Adipocyte (in vitro differentiated cells): ENCODE measurements around the gene KLHL29.

ENCODE experiments used
- DNase-seq: peaks from one replicate; pipeline ENCODE4 v3.0.0-alpha.2; 2015; ENCODE audit warnings: low read depth
- H3K27me3 ChIP-seq: replicated peaks from 2 replicates; pipeline ENCODE4 v1.7.0; 2013; ENCODE audit warnings: mild to moderate bottlenecking, low read length, moderate library complexity; ENCODE audit not compliant: control insufficient read depth, insufficient read depth
- H3K36me3 ChIP-seq: 2 replicates; pipeline ENCODE4 v1.7.0; 2013; ENCODE audit warnings: low read length, mild to moderate bottlenecking, moderate library complexity; ENCODE audit not compliant: control insufficient read depth, insufficient read depth, severe bottlenecking
- H3K4me1 ChIP-seq: 2 replicates; pipeline ENCODE4 v1.7.0; 2013; ENCODE audit warnings: mild to moderate bottlenecking, low read length, moderate library complexity; ENCODE audit not compliant: control insufficient read depth, insufficient read depth
- H3K4me3 ChIP-seq: 2 replicates; pipeline ENCODE4 v1.7.0; 2013; ENCODE audit warnings: mild to moderate bottlenecking, low read length, moderate library complexity
- H3K9ac ChIP-seq: 2 replicates; pipeline ENCODE4 v1.7.0; 2013; ENCODE audit warnings: mild to moderate bottlenecking, low read length, moderate library complexity
- H3K9me3 ChIP-seq: 2 replicates; pipeline ENCODE4 v1.7.0; 2013; ENCODE audit warnings: mild to moderate bottlenecking, low read length, moderate library complexity; ENCODE audit not compliant: control insufficient read depth

Gene KLHL29

DNA sequence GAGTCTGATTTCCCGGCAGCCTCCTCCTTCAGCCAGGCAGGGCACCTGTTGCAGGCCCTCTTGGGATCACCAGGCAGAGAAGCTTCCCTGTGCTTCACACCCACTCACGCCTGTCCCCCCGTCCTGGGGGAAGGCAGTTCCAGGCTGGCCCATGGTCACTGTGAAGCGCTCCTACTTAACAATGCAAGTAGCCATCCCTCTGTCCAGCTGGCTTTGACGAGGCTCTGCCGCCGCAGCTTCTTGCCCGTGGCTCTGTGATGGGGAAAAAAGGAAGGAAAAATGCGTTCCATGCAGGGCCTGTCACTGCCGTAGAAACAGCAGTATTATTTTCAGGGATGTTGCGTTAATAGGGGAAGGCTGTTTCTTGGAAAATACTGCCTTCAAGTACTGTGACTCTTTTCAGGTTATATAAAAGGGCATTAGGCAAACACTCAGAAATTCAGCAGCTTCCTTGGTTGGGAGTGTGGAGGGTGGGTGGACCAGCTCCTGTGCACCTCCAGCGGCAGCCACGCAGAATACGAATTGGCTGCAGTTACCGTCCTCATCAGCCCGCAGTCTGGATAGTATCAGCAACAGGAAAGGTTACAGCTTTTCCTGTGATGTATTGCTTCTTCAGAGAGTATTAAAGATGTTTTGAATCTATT is 232.3 kb downstream of the KLHL29 start:
- Histone ChIP-seq H3K9me3 (peaks cover 3% of the 10 kb centered on the region), H3K36me3 (no peaks in the 10 kb centered on the region), H3K4me3 (peak overlapping the region; percentile 36), H3K27me3 (no peaks in the 10 kb centered on the region), H3K9ac (peak overlapping the region; percentile 55), H3K4me1 (peaks cover 19% of the 10 kb centered on the region)
- peak; percentile 82 for DNase-seq

DNA sequence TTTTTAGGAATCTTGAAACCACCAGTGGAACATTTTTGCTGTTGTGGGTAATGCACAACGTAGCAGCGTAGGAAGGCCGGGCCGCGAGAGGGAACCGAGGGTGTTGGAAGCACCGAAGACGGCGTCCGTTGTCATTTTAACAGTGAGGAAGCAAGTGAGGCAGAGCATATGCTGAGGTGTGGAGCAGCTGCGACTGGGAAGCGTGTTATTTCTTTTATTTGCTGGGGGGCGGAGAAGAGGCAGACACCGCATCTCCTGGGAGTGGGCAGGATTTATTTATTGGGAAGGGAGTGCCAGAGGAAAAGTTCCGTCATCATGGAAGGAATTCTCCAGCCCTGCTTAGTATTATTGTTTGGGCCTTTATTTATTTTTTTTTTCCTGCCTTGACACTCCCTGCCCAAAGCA is 232.8 kb downstream of the KLHL29 start:
- Histone ChIP-seq H3K36me3 (no peaks in the 10 kb centered on the region), H3K9me3 (no peaks in the 10 kb centered on the region), H3K4me3 (peak overlapping the region; percentile 36), H3K4me1 (peaks cover 19% of the 10 kb centered on the region), H3K9ac (peak overlapping the region; percentile 55), H3K27me3 (no peaks in the 10 kb centered on the region)
- no peak for DNase-seq

DNA sequence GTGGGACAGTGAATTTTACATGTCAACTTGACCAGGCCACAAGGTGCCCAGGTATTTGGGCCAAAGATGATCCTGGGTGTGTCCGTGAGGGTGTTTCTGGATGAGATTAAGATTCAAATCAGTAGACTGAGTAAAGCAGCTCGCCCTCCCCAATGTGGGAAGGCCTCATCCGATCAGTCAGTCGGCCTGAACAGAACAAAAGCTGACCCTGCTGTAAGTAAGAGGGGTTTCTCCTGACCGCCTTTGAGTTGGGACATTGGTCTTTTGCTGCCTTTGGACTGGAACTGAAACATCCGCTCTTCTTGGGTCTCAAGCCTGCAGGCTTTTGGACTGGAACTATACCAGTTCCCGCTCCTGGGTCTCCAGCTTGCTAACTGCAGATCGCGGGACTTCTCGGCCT is 233.3 kb downstream of the KLHL29 start:
- H3K27me3 ChIP-seq = no peaks in the 10 kb centered on the region
- DNase-seq = no peak
- H3K4me1 ChIP-seq = peaks cover 19% of the 10 kb centered on the region
- H3K9me3 ChIP-seq = no peaks in the 10 kb centered on the region
- H3K9ac ChIP-seq = peak overlapping the region; percentile 55
- no peaks in the 10 kb centered on the region for H3K36me3 ChIP-seq
- peak overlapping the region; percentile 36 for H3K4me3 ChIP-seq

DNA sequence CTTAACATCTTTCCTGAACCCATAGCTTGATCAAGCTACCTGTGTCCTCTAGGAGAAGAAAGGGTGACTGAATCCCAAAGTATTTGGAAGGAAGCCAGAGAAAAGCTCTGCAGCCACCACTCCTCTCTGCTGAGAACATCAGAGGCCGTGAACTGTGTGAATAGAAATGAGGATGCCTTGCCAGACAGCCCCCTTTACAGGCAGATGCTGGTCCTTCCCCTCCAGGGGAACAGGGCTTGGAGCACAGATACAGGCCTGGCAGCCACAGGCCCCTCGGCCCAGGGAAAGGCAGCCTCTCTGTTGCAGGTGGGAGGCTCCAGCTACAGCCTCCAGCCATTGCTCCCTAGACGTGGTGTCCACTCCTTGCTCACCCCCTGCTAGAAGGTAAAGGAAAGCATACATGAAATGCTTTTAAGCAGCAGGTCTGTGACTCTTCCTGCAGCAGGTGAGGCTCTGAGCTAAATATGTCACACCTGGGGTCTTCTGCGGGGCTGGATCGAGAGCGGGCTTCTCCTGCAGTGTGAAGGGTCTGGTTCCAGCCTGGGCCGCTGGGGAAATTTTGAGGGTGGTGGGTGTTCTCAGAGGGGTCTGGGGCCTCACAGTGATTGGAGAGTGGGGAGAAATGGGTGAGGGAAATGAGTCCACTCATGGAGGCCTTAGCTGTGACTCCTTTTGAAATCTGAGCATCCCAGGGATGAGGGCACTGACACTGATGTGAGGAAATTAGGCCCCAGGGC is 234.0 kb downstream of the KLHL29 start:
- DNase-seq = peak; percentile 25
- H3K36me3 ChIP-seq = no peaks in the 10 kb centered on the region
- no peaks in the 10 kb centered on the region for H3K27me3 ChIP-seq
- H3K4me3 ChIP-seq = no peak overlapping the region
- no peak overlapping the region for H3K9ac ChIP-seq
- peaks cover 19% of the 10 kb centered on the region for H3K4me1 ChIP-seq
- no peaks in the 10 kb centered on the region for H3K9me3 ChIP-seq

DNA sequence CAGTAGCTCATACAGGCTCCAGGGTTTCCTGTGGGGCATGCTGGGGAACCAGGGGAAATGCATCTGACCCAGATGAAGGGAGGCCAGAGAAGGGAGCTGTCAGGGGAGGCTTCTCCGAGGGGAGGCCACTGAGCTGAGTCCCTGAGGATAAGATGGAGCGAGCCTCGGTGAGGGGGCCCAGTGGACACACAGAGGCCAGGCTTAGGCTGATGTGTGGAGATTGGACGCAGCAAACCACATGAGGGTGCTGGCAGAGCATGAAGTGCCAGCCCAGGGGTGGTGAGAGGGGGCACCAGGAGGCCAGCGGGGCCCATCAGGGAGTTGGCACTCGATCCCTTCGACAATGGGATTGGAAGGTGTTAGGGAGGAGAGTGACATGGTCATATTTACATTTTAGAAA is 235.0 kb downstream of the KLHL29 start:
- no peak overlapping the region for H3K9ac ChIP-seq
- no peaks in the 10 kb centered on the region for H3K27me3 ChIP-seq
- no peaks in the 10 kb centered on the region for H3K36me3 ChIP-seq
- no peak overlapping the region for H3K4me3 ChIP-seq
- H3K9me3 ChIP-seq = peaks cover 4% of the 10 kb centered on the region
- DNase-seq = no peak
- peaks cover 19% of the 10 kb centered on the region for H3K4me1 ChIP-seq

DNA sequence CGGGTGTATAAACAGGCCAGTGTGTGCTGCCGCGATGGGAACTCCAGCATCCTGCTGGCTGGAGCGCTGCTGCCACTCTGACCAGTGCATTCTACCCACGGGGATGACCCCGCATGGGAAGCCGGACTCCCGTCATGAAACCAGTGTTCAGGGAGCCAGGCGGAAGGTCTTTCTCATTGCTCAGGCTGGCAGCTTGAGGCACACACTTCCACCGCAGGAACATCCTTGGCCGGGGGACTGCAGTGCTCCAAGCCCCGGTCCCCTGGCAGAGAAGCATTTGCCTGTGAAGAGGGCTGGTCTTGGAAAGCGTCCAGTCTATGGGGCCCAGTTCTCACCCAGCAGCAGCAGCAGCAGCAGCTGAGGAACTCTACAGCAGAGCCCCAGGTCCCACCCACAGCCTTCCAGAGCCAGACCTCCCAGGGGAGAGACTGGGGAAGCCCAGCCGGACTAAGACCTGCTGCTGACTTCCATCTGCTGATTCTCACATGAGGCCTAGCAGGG is 235.9 kb downstream of the KLHL29 start:
- Histone ChIP-seq H3K36me3 (no peaks in the 10 kb centered on the region), H3K4me1 (peaks cover 19% of the 10 kb centered on the region), H3K9ac (no peak overlapping the region), H3K4me3 (no peak overlapping the region), H3K27me3 (no peaks in the 10 kb centered on the region), H3K9me3 (peaks cover 4% of the 10 kb centered on the region)
- DNase-seq = peak; percentile 51

DNA sequence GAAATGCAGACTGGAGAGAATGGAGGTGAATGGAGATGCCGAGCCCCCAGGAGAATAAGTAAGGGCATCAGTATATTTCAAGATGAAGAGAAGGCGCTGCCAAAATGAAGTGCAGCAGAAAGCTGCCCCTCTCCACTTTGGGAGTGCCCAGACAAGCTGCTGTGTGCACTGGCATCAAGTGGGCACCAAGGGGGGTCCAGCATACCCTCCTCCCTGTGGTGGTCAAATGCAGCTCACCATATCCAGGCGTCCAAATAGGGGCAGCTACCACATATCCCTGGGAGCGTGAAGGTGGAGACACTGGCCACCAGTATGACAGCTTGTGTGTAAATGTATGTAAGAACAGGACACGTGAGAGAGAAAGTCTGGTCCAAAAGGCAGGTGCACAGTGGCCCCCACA is 236.6 kb downstream of the KLHL29 start:
- DNase-seq = no peak
- Histone ChIP-seq H3K36me3 (no peaks in the 10 kb centered on the region), H3K9ac (no peak overlapping the region), H3K4me3 (no peak overlapping the region), H3K9me3 (peaks cover 4% of the 10 kb centered on the region), H3K4me1 (peaks cover 19% of the 10 kb centered on the region), H3K27me3 (no peaks in the 10 kb centered on the region)

DNA sequence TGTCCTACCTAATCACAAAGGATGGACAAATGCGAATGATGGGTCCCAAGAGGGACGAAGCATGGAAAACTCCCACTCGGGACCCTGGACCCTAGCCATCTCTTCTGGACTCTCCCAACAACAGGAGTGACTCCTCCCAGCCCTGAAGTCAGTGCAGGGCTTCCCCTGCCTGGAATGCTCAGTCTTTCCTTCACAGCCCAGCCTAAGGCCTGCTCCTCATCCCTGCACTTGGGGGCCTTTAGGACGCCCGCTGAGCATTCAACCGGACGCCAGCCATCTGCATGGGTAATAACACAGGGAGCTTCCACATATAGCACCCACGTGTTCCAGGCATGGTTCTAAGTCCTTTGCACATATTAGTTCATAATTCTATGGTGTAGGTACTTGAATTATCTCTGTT is 237.5 kb downstream of the KLHL29 start:
- no peaks in the 10 kb centered on the region for H3K36me3 ChIP-seq

DNA sequence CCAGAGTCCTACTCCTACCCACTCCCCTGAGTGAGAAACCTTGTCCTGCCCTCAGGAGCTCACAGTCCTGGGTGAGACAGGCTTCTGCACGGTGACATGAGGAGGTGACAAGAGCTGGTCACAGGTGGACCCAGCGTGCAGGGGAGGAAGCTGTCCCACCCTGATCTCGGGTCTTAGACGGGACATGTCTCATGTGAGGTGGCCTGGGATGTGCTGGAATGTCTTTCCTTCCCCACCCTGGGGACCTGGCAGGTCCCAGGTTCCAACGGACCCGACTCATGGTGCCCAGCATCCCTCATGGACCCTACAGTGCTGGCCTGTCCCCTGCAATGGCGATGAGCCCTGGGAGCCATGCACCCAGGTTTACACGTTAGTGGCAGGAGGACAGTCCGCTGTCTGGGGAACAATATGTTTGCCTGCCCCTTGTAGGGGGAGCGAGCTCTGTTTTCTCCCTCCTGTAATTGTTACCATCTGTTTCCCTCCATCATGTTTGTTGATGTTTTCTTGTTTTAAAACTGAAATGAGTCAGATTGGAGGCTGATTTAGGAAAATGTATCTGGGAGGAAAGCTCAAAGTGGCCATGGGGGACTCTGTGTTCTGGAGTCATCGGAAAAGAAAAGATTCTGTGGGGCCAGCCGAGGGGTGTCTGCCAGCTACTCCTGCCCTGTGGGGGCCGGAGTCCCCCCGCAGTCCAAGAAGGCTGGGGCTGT is 238.1 kb downstream of the KLHL29 start:
- no peak overlapping the region for H3K4me3 ChIP-seq
- no peaks in the 10 kb centered on the region for H3K36me3 ChIP-seq
- DNase-seq = peak; percentile 50
- no peak overlapping the region for H3K9ac ChIP-seq
- H3K27me3 ChIP-seq = no peaks in the 10 kb centered on the region
- H3K4me1 ChIP-seq = peaks cover 7% of the 10 kb centered on the region
- H3K9me3 ChIP-seq = peaks cover 4% of the 10 kb centered on the region

More for the DNA sequence above, 237.5 kb downstream of the KLHL29 start:
- Histone ChIP-seq H3K9ac (no peak overlapping the region), H3K9me3 (peaks cover 4% of the 10 kb centered on the region), H3K4me3 (no peak overlapping the region), H3K4me1 (peaks cover 12% of the 10 kb centered on the region), H3K27me3 (no peaks in the 10 kb centered on the region)
- no peak for DNase-seq

DNA sequence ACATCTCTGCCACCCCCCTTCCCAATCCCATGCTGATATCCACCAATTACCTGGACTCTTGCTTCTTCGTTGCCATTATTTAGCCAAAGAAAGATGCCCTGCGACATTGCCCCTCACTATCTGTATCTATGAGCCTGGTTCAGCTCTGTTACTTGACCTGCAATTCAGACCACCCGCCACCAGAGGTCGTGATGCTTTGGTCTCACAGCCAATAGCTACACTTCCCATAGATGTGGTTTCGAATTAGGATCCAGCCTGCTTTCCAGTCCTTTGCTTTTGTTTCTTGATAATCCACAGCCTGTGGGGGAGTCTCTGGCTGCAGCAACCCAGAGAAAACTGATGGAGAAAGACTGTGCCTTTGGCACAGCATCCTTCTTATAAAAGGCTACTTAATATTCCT is 239.4 kb downstream of the KLHL29 start:
- Histone ChIP-seq H3K4me1 (no peaks in the 10 kb centered on the region), H3K36me3 (no peaks in the 10 kb centered on the region), H3K9ac (no peak overlapping the region), H3K9me3 (peaks cover 4% of the 10 kb centered on the region), H3K4me3 (no peak overlapping the region), H3K27me3 (no peaks in the 10 kb centered on the region)
- DNase-seq = no peak

DNA sequence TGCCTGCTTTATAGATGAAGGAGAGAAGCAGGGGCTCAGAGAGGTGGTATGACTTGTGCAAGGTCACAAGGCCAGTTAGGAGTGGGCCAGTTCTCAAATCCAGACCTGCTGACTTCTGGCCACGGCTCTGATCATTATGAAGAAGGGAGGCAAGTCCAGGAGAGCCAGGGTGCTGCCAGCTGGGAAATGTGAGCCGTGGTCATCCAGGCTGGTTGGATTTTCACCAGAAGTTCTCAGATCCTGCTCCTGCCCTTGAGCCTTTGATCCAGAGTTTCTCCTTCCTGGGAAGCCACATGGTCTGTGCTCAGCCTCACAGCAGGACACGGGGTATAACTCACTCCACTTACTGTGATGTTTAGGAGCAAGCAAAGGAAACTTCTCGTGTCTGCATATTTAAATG is 239.9 kb downstream of the KLHL29 start:
- Histone ChIP-seq H3K27me3 (no peaks in the 10 kb centered on the region), H3K36me3 (no peaks in the 10 kb centered on the region), H3K4me3 (no peak overlapping the region), H3K9ac (no peak overlapping the region), H3K4me1 (no peaks in the 10 kb centered on the region), H3K9me3 (peaks cover 4% of the 10 kb centered on the region)
- no peak for DNase-seq
